Measurements from ENCODE around the gene NAA15.
"Not testable (repeated sequence)": the region's sequence is repeated elsewhere in the genome, so short reads cannot be mapped to it uniquely, and the experiment has no call there.

NAA15 gene

GRCh38 chr4:139301113-139301820 lies at the start of gene NAA15:
Gene NAA15 (plus strand): TSS chr4:139301505. CDS start chr4:139301778, 273 bp downstream.
- peak; percentile 96 to 97 for DNase-seq (ENCODE audit: low read depth in 2 of 2)

- no peak for DNase-seq (ENCODE audit: low read depth in 2 of 2)
Observed at GRCh38 chr4:139253046-139253445, 48.3 kb upstream of the NAA15 start.

- no peak for DNase-seq (ENCODE audit: low read depth in 2 of 2)
Observed at GRCh38 chr4:139253713-139254112, 47.6 kb upstream of the NAA15 start.

- not testable (repeated sequence) for DNase-seq (ENCODE audit: low read depth in 2 of 2)
Observed at GRCh38 chr4:139255581-139255980, 45.7 kb upstream of the NAA15 start.

- no peak for DNase-seq (ENCODE audit: low read depth in 2 of 2)
Observed at GRCh38 chr4:139256349-139256748, 45.0 kb upstream of the NAA15 start.

GRCh38 chr4:139265654-139266053 lies 35.7 kb upstream of the NAA15 start:
- no peak for DNase-seq (ENCODE audit: low read depth in 2 of 2)

- no peak for DNase-seq (ENCODE audit: low read depth in 2 of 2)
Observed at GRCh38 chr4:139266208-139266582, 35.1 kb upstream of the NAA15 start.

GRCh38 chr4:139266583-139267257 lies 34.6 kb upstream of the NAA15 start:
- peak; percentile 83 to 85 for DNase-seq (ENCODE audit: low read depth in 2 of 2)

- no peak for DNase-seq (ENCODE audit: low read depth in 2 of 2)
Observed at GRCh38 chr4:139267301-139267700, 34.0 kb upstream of the NAA15 start.

GRCh38 chr4:139273835-139274234 lies 27.5 kb upstream of the NAA15 start:
- DNase-seq (ENCODE audit: low read depth in 2 of 2), result no peak

GRCh38 chr4:139274790-139275189 lies 26.5 kb upstream of the NAA15 start:
- DNase-seq (ENCODE audit: low read depth in 2 of 2), result no peak

- DNase-seq (ENCODE audit: low read depth in 2 of 2), result no peak
Observed at GRCh38 chr4:139275281-139275735, 26.0 kb upstream of the NAA15 start.

- no peak for DNase-seq (ENCODE audit: low read depth in 2 of 2)
Observed at GRCh38 chr4:139278485-139278884, 22.8 kb upstream of the NAA15 start.

- no peak for DNase-seq (ENCODE audit: low read depth in 2 of 2)
Observed at GRCh38 chr4:139278912-139279759, 22.2 kb upstream of the NAA15 start.

- DNase-seq (ENCODE audit: low read depth in 2 of 2), result no peak
Observed at GRCh38 chr4:139279760-139280620, 21.3 kb upstream of the NAA15 start, which contains the start of gene MGARP. Gene MGARP (minus strand): TSS chr4:139280225. CDS start chr4:139280158, 67 bp downstream.

- no peak for DNase-seq (ENCODE audit: low read depth in 2 of 2)
Observed at GRCh38 chr4:139282065-139282720, 19.1 kb upstream of the NAA15 start.

- DNase-seq (ENCODE audit: low read depth in 2 of 2), result no peak
Observed at GRCh38 chr4:139282721-139283075, 18.6 kb upstream of the NAA15 start.

- DNase-seq (ENCODE audit: low read depth in 2 of 2), result no peak
Observed at GRCh38 chr4:139286186-139286698, 15.1 kb upstream of the NAA15 start.

GRCh38 chr4:139295206-139295941 lies 5.9 kb upstream of the NAA15 start:
- peak; percentile 92 to 94 for DNase-seq (ENCODE audit: low read depth in 2 of 2)

GRCh38 chr4:139295942-139296299 lies 5.4 kb upstream of the NAA15 start:
- DNase-seq (ENCODE audit: low read depth in 2 of 2), result no peak

All from stimulated activated CD8-positive, alpha-beta memory T cell treated with anti-CD3 and anti-CD28 coated beads, Interleukin-15, amount 100 ng/mL, for 48 hours (primary cell).